ENCODE results near the gene SLITRK3.

SLITRK3 gene

DNA sequence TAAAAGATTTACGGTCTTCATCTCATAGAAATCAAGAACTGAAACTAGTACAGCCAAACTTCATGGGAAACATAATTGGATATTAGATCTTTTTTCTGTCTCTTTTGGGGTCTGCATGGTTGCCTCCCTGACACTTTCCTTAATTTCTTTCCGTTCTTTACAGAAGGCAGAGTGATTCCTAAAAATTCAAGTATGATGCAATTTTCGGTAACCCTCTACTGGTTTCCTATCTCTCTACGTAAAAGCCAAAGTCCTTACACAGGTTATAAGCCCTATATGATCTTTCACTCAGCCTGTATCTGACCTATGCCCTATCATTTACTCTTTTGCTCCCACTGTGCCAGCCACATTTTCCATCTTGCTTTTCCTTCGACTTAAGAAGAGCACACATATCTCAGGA lies 6.8 kb upstream of the SLITRK3 start:
- no peak for DNase-seq (ENCODE audit: low spot score)
- TF ChIP-seq, protein P1, sequence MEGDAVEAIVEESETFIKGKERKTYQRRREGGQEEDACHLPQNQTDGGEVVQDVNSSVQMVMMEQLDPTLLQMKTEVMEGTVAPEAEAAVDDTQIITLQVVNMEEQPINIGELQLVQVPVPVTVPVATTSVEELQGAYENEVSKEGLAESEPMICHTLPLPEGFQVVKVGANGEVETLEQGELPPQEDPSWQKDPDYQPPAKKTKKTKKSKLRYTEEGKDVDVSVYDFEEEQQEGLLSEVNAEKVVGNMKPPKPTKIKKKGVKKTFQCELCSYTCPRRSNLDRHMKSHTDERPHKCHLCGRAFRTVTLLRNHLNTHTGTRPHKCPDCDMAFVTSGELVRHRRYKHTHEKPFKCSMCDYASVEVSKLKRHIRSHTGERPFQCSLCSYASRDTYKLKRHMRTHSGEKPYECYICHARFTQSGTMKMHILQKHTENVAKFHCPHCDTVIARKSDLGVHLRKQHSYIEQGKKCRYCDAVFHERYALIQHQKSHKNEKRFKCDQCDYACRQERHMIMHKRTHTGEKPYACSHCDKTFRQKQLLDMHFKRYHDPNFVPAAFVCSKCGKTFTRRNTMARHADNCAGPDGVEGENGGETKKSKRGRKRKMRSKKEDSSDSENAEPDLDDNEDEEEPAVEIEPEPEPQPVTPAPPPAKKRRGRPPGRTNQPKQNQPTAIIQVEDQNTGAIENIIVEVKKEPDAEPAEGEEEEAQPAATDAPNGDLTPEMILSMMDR (IDR thresholded peaks at IDR 0.05; ENCODE audit: borderline replicate concordance, control extremely low read depth, extremely low read depth, insufficient read depth, missing control alignments), result no peak
- in situ Hi-C loops (cut with MboI; ENCODE audit: low sequenced_read_pairs, unreplicated experiment), result no loop called here

- in situ Hi-C loops (cut with MboI; ENCODE audit: low sequenced_read_pairs, unreplicated experiment), result no loop called here
- TF ChIP-seq, protein P1 (IDR thresholded peaks at IDR 0.05; ENCODE audit: borderline replicate concordance, control extremely low read depth, extremely low read depth, insufficient read depth, missing control alignments), result no peak
- no peak for DNase-seq (ENCODE audit: low spot score)
Observed at GRCh38 chr3:165201964-165202363, 5.8 kb upstream of the SLITRK3 start.

DNA sequence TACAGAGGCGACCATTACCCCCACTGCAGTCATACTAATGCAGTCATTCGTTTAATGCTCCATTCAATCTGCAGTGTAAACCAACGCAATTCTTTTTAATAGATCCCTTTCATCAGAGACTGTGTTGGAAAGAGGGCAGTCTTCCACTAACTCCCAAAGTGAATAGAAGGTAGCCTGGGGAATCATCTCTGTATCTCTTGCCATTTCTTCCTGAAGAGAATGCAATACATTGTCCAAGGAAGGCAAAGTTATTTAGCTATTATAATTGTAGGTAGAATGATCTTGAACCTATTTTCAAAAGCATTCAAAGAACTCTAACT lies 1.3 kb upstream of the SLITRK3 start:
- no peak for DNase-seq (ENCODE audit: low spot score)
- in situ Hi-C loops (cut with MboI; ENCODE audit: low sequenced_read_pairs, unreplicated experiment), result no loop called here
- TF ChIP-seq, protein P1 (IDR thresholded peaks at IDR 0.05; ENCODE audit: borderline replicate concordance, control extremely low read depth, extremely low read depth, insufficient read depth, missing control alignments), result no peak

GRCh38 chr3:165196577-165197480 lies 645 bp upstream of the SLITRK3 start:
- DNase-seq (ENCODE audit: low spot score), result peak; percentile 33
- TF ChIP-seq, protein P1 (IDR thresholded peaks at IDR 0.05; ENCODE audit: borderline replicate concordance, control extremely low read depth, extremely low read depth, insufficient read depth, missing control alignments), result no peak
- in situ Hi-C loops (cut with MboI; ENCODE audit: low sequenced_read_pairs, unreplicated experiment), result no loop called here

- in situ Hi-C loops (cut with MboI; ENCODE audit: low sequenced_read_pairs, unreplicated experiment), result no loop called here
- no peak for DNase-seq (ENCODE audit: low spot score)
- TF ChIP-seq, protein P1 (IDR thresholded peaks at IDR 0.05; ENCODE audit: borderline replicate concordance, control extremely low read depth, extremely low read depth, insufficient read depth, missing control alignments), result no peak
Observed at GRCh38 chr3:165195241-165195639, 944 bp downstream of the SLITRK3 start.

- DNase-seq (ENCODE audit: low spot score), result no peak
- TF ChIP-seq, protein P1 (IDR thresholded peaks at IDR 0.05; ENCODE audit: borderline replicate concordance, control extremely low read depth, extremely low read depth, insufficient read depth, missing control alignments), result no peak
- in situ Hi-C loops (cut with MboI; ENCODE audit: low sequenced_read_pairs, unreplicated experiment), result no loop called here
Observed at GRCh38 chr3:165194511-165195240, 1.5 kb downstream of the SLITRK3 start.

All from GM13976 (cell line).